ENCODE data around the gene EIF3J.

EIF3J gene

DNA sequence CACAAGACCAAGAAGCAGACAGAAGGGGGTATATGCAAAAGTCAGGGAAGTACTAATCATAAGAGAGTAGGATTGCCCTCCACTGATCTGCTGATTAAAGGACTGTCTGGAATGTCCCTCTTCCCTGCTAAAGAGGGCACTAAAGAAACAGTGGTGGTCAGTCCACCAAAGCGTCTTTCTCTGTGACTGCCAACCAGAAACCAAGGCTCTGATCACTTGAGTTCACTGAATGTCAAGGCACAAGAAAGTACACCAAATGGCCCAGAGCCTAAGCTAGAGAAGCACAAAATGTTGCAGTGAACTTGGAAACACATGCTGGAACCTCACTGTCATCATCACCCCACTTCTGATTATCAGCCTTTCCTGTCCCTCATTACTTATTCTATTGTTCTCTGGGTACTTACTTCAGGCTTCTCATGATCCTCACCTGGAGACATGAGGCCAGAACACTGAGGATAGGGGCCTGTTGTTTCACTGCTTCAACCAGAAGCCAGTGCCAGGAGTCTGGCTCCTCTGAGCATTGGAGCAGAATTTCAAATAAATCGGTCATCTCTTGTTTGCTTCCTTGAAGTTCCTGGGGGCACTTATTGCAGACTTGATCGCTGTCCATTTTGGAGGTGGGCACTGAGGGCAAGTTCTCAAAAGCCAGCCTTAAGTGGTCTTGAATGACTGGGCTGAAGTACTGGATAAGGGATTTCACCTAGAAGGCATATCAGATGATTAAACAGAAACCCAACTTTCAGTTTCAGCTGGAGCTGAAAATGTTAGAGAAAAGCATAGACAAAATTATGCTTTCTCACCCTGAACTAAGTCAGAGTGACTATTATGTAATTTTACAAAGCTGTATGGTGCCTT is 58.9 kb downstream of the EIF3J start:
- DNase-seq = no peak

GRCh38 chr15:44596511-44597010 is 59.6 kb downstream of the EIF3J start:
- DNase-seq = no peak

GRCh38 chr15:44598066-44598465 is 61.1 kb downstream of the EIF3J start:
- no peak for DNase-seq

DNA sequence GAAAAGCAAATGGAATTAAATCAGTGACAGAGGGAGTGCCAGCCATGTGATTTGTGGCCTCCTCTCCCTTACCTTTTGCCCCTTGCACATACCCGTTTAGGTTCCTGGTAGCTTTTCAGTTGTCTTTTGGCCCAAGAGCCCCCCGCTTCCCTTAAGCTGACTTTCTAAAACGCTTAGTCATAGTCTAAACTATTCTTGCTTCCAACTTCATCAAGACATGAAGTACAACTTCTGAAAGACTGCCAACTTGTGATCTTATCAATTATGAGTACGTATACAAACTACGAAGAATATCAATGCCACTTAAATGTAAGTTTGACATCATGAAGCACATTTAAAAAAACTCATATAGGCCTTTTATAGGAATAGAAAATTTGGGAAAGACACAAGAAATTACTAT is 61.9 kb downstream of the EIF3J start:
- DNase-seq = no peak

- no peak for DNase-seq
Measured at GRCh38 chr15:44603126-44603525, 66.2 kb downstream of the EIF3J start.

GRCh38 chr15:44606740-44607139 is 69.8 kb downstream of the EIF3J start:
- no peak for DNase-seq
